Panc1 (cell line): ENCODE measurements around the gene PARVB. TPM values are rescaled to one million over a fixed set of nuclear protein-coding genes. Genes with fewer than 3 reads are reported as not detected.

Experiments
- ATAC-seq: fragments of 200-7000 bp; cut with Tn5 transposase; 2 replicates; pipeline ENCODE4 v1.9.1; 2020; ENCODE audit warnings: mild to moderate bottlenecking, moderate library complexity
- BruUV-seq: library from RNA; stranded (reverse); fragments of 400-500 nt; replicated peaks from 2 replicates; lab custom pipeline; 2021; lab: Mats Ljungman, UMichigan
- CTCF ChIA-PET: fragments of 300-600 bp; sonication (Branson Sonifier 250); formaldehyde crosslinking; loops from one replicate; lab custom pipeline; 2022; ENCODE audit warnings: antibody characterized with exemption; lab: Charles Lee
- POLR2A ChIA-PET: fragments of 300-600 bp; sonication (Branson Sonifier 250); formaldehyde crosslinking; loops from one replicate; lab custom pipeline; 2022; ENCODE audit warnings: antibody characterized with exemption; lab: Charles Lee
- DNase-seq: peaks from one replicate; pipeline ENCODE4 v3.0.0-alpha.2; 2010; ENCODE audit warnings: low read depth, low spot score
- H3K27ac ChIP-seq: 2 replicates; pipeline ENCODE4 v1.5.1; 2011; ENCODE audit warnings: mild to moderate bottlenecking, low read length, inconsistent platforms
- H3K27me3 ChIP-seq: fragments of 200-500 bp; sonication (Bioruptor generic); 2 replicates; pipeline ENCODE4 v1.6.0; 2014; ENCODE audit warnings: low read length, inconsistent platforms; ENCODE audit not compliant: control insufficient read depth, insufficient read depth
- H3K36me3 ChIP-seq: fragments of 200-500 bp; sonication (Bioruptor generic); 2 replicates; pipeline ENCODE4 v1.5.1; 2014; ENCODE audit warnings: inconsistent platforms, mild to moderate bottlenecking, low read length, moderate library complexity; ENCODE audit not compliant: control insufficient read depth, insufficient read depth
- H3K4me1 ChIP-seq: 2 replicates; pipeline ENCODE4 v1.5.1; 2011; ENCODE audit warnings: inconsistent platforms, mild to moderate bottlenecking, low read length, moderate library complexity; ENCODE audit not compliant: control insufficient read depth, insufficient read depth
- H3K4me3 ChIP-seq, 2 experiments: 2 replicates each; pipeline ENCODE4 v1.5.1; 2011 to 2012; ENCODE audit warnings: low read depth in 2 of 2, low read length in 2 of 2, mild to moderate bottlenecking in 2 of 2, inconsistent platforms in 1 of 2, moderate library complexity in 1 of 2
- H3K9me3 ChIP-seq: fragments of 200-500 bp; sonication (Bioruptor generic); 2 replicates; pipeline ENCODE4 v1.5.1; 2014; ENCODE audit warnings: low read depth, mild to moderate bottlenecking, inconsistent platforms, low read length, moderate library complexity; ENCODE audit not compliant: control insufficient read depth, insufficient read depth
- POLR2AphosphoS5 ChIP-seq: IDR thresholded peaks from 2 replicates; pipeline ENCODE4 v1.6.1; 2012; ENCODE audit warnings: mild to moderate bottlenecking, low read depth, low read length, moderate library complexity
- SIN3A ChIP-seq: IDR thresholded peaks from 2 replicates; pipeline ENCODE4 v1.6.1; 2012; ENCODE audit warnings: low read depth, mild to moderate bottlenecking, low read length, moderate library complexity, borderline replicate concordance; ENCODE audit not compliant: insufficient read depth
- TCF7L2 ChIP-seq: IDR thresholded peaks from 2 replicates; pipeline ENCODE4 v1.6.1; 2011; ENCODE audit warnings: mild to moderate bottlenecking, low read depth, low read length, inconsistent platforms
- in situ Hi-C: cut with HindIII; loops from 2 replicates; pipeline ENCODE4 v1.10.0; 2016; ENCODE audit warnings: low sequenced_read_pairs, low pct_unique_long_range_greater_than_20kb
- intact Hi-C: fragments of 100-400 bp; cut with micrococcal nuclease; formaldehyde crosslinking; loops from one replicate; pipeline ENCODE4 v1.10.0; 2022; ENCODE audit not compliant: unreplicated experiment
- total RNA-seq: library from RNA; stranded (reverse); gene quantifications from one replicate; pipeline ENCODE4 v1.2.1, GENCODE V29; 2021; ENCODE audit not compliant: unreplicated experiment
- TF ChIP-seq, protein P1 (sequence below), 2 experiments: IDR thresholded peaks; 2 replicates each; pipeline ENCODE4 v1.6.1; 2011 to 2012; ENCODE audit warnings: low read depth in 2 of 2, control low read depth in 1 of 2, low read length in 1 of 2, mild to moderate bottlenecking in 1 of 2, moderate library complexity in 1 of 2; ENCODE audit not compliant: insufficient read depth in 1 of 2
- TF ChIP-seq, protein P2 (sequence below): fragments of 450-650 bp; IDR thresholded peaks from 2 replicates; pipeline ENCODE4 v1.5.1; 2017; ENCODE audit warnings: mild to moderate bottlenecking

The PARVB gene
- total RNA-seq, 1 experiment from 2014 or later = 28.1 TPM

DNA sequence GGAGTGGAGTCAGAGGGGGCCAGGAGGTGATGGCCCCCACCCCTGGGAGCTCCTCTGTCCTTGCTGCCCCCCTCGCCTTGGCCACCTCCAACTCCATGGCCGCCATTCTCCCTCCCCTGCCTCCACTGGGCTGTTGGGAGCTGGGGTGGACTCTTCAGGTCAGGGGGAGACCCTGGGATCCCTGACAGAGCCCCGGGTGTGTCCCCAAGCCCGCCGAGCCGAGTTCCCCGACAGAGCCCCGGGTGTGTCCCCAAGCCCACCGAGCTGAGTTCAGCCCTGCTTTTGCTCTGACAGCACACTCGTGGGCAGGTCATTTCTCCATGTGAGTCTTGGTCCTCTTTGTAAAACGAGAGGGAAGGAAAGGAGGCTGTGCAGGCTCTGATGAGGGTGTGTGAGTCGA is 143.4 kb downstream of the PARVB start:
- in situ Hi-C loops (no loop called here), intact Hi-C loops (no loop called here)
- POLR2A ChIA-PET = no interaction called here
- TF ChIP-seq, protein P1, sequence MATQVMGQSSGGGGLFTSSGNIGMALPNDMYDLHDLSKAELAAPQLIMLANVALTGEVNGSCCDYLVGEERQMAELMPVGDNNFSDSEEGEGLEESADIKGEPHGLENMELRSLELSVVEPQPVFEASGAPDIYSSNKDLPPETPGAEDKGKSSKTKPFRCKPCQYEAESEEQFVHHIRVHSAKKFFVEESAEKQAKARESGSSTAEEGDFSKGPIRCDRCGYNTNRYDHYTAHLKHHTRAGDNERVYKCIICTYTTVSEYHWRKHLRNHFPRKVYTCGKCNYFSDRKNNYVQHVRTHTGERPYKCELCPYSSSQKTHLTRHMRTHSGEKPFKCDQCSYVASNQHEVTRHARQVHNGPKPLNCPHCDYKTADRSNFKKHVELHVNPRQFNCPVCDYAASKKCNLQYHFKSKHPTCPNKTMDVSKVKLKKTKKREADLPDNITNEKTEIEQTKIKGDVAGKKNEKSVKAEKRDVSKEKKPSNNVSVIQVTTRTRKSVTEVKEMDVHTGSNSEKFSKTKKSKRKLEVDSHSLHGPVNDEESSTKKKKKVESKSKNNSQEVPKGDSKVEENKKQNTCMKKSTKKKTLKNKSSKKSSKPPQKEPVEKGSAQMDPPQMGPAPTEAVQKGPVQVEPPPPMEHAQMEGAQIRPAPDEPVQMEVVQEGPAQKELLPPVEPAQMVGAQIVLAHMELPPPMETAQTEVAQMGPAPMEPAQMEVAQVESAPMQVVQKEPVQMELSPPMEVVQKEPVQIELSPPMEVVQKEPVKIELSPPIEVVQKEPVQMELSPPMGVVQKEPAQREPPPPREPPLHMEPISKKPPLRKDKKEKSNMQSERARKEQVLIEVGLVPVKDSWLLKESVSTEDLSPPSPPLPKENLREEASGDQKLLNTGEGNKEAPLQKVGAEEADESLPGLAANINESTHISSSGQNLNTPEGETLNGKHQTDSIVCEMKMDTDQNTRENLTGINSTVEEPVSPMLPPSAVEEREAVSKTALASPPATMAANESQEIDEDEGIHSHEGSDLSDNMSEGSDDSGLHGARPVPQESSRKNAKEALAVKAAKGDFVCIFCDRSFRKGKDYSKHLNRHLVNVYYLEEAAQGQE (IDR thresholded peaks at IDR 0.05; ENCODE audit: insufficient read depth in 1 of 2, low read depth in 2 of 2, low read length in 1 of 2) = no peak
- no peak for TF ChIP-seq POLR2AphosphoS5
- TF ChIP-seq, protein P2, sequence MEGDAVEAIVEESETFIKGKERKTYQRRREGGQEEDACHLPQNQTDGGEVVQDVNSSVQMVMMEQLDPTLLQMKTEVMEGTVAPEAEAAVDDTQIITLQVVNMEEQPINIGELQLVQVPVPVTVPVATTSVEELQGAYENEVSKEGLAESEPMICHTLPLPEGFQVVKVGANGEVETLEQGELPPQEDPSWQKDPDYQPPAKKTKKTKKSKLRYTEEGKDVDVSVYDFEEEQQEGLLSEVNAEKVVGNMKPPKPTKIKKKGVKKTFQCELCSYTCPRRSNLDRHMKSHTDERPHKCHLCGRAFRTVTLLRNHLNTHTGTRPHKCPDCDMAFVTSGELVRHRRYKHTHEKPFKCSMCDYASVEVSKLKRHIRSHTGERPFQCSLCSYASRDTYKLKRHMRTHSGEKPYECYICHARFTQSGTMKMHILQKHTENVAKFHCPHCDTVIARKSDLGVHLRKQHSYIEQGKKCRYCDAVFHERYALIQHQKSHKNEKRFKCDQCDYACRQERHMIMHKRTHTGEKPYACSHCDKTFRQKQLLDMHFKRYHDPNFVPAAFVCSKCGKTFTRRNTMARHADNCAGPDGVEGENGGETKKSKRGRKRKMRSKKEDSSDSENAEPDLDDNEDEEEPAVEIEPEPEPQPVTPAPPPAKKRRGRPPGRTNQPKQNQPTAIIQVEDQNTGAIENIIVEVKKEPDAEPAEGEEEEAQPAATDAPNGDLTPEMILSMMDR = no peak
- no peak for TF ChIP-seq TCF7L2
- TF ChIP-seq SIN3A = no peak
- no peaks in the 10 kb centered on the region for H3K36me3 ChIP-seq
- H3K4me1 ChIP-seq = no peaks in the 10 kb centered on the region
- CTCF ChIA-PET = no interaction called here
- BruUV-seq = no TSS peak
- H3K27me3 ChIP-seq = no peaks in the 10 kb centered on the region
- ATAC-seq (no peak), DNase-seq (no peak)
- H3K9me3 ChIP-seq = no peaks in the 10 kb centered on the region
- no peak overlapping the region for H3K4me3 ChIP-seq
- no peak overlapping the region for H3K27ac ChIP-seq

DNA sequence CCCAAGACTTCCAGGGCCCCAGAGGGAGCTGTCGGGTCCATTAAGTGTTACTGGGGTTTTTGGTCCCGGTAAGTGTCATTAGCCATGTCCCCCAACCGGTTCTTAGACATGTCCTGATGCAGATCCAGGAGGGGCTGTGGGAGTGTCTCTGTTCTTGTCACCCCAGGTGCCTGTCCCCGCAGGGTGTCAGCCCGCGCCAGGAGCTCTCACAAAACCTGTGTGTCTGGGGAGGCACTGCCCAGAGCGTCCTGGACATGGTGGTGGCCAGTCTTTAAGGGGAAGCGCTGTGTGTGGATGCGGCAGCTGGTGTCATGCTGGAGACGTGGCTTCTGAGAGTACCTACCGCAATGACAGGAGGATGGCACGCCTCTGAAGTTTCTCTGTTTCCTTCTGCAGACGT is 144.1 kb downstream of the PARVB start:
- Histone ChIP-seq H3K9me3 (no peaks in the 10 kb centered on the region), H3K27me3 (no peaks in the 10 kb centered on the region), H3K4me1 (no peaks in the 10 kb centered on the region), H3K36me3 (no peaks in the 10 kb centered on the region), H3K4me3 (no peak overlapping the region), H3K27ac (no peak overlapping the region)
- in situ Hi-C loops (no loop called here), intact Hi-C loops (no loop called here)
- BruUV-seq = no TSS peak
- DNase-seq = no peak
- TF ChIP-seq POLR2AphosphoS5 = no peak
- no peak for TF ChIP-seq SIN3A
- TF ChIP-seq TCF7L2 = no peak
- TF ChIP-seq, protein P2 = no peak
- TF ChIP-seq, protein P1 (IDR thresholded peaks at IDR 0.05; ENCODE audit: insufficient read depth in 1 of 2, low read depth in 2 of 2, low read length in 1 of 2) = no peak
- no peak for ATAC-seq
- ChIA-PET POLR2A (no interaction called here), CTCF (no interaction called here)
